Measurements from ENCODE around the gene HPDL.

DNA sequence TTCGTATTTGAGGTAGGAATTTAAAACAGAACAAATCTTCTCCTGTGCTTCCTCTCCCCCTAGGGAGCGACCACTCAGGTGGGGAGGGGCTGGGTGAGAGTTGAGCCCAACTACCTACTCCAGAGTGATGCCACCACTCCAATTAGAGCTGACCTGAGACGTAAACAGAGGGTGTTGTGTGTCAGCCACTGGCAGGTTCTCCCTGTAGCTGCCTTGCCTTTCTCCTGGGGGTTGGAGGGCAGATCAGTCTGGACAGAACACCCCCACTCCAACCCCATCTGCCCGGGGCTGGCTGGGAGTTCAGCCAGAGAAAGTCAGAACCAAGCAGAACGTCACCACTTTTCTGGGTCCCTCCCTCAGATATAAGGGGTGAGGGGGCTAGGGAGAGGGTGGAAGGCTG, 2.0 kb downstream of the HPDL start:
- TF ChIP-seq, protein P1, sequence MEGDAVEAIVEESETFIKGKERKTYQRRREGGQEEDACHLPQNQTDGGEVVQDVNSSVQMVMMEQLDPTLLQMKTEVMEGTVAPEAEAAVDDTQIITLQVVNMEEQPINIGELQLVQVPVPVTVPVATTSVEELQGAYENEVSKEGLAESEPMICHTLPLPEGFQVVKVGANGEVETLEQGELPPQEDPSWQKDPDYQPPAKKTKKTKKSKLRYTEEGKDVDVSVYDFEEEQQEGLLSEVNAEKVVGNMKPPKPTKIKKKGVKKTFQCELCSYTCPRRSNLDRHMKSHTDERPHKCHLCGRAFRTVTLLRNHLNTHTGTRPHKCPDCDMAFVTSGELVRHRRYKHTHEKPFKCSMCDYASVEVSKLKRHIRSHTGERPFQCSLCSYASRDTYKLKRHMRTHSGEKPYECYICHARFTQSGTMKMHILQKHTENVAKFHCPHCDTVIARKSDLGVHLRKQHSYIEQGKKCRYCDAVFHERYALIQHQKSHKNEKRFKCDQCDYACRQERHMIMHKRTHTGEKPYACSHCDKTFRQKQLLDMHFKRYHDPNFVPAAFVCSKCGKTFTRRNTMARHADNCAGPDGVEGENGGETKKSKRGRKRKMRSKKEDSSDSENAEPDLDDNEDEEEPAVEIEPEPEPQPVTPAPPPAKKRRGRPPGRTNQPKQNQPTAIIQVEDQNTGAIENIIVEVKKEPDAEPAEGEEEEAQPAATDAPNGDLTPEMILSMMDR (IDR thresholded peaks at IDR 0.05) = no peak
- TF ChIP-seq EP300 (IDR thresholded peaks at IDR 0.05) (no peak), POLR2A (IDR thresholded peaks at IDR 0.05) (no peak)
